Heart right ventricle (tissue), 16 donors: ENCODE results near the gene SPTLC2. TPM values are rescaled to one million over a fixed set of nuclear protein-coding genes. Genes with fewer than 3 reads are reported as not detected.

Experiments used
- ATAC-seq, 8 donors: fragments of 200-7000 bp; cut with Tn5 transposase; one replicate each; pipeline ENCODE4 v1.9.1; 2020; ENCODE audit warnings: mild to moderate bottlenecking in 8 of 8, moderate library complexity in 8 of 8, moderate number of reproducible peaks in 1 of 8
- DNase-seq, 2 donors: peaks; one replicate each; pipeline ENCODE4 v3.0.0-alpha.2; 2020
- H3K27ac ChIP-seq, 10 donors: fragments of 200-600 bp; sonication (generic) in 2 of 10; one replicate each; pipeline versions ENCODE4 v1.5.0 to v1.8.0; 2020 to 2022; ENCODE audit warnings: mild to moderate bottlenecking in 3 of 10
- H3K27me3 ChIP-seq, 7 donors: fragments of 200-600 bp; one replicate each; pipeline ENCODE4 v1.8.0; 2021 to 2022; ENCODE audit warnings: mild to moderate bottlenecking in 2 of 7
- H3K36me3 ChIP-seq, 9 donors: fragments of 200-600 bp; sonication (generic) in 1 of 9; one replicate each; pipeline versions ENCODE4 v1.5.0 to v1.8.0; 2020 to 2022; ENCODE audit warnings: mild to moderate bottlenecking in 2 of 9
- H3K4me1 ChIP-seq, 9 donors: fragments of 200-600 bp; sonication (generic) in 1 of 9; one replicate each; pipeline versions ENCODE4 v1.5.0 to v1.8.0; 2020 to 2022; ENCODE audit warnings: mild to moderate bottlenecking in 4 of 9
- H3K4me3 ChIP-seq, 10 donors: fragments of 200-600 bp; sonication (generic) in 2 of 10; one replicate each; pipeline versions ENCODE4 v1.5.0 to v1.8.0; 2020 to 2022; ENCODE audit warnings: mild to moderate bottlenecking in 7 of 10, moderate library complexity in 2 of 10
- H3K9me3 ChIP-seq, 11 donors: fragments of 200-600 bp in 10 of 11; sonication (generic) in 2 of 11; one replicate each; pipeline versions ENCODE4 v1.5.0 to v1.8.0; 2013 to 2022; ENCODE audit warnings: mild to moderate bottlenecking in 2 of 11, control low read depth in 1 of 11, moderate library complexity in 1 of 11
- WGBS, 2 donors: extraction: QIAGEN DNeasy Blood & Tissue Kit; methylation state at CpG; one replicate each; pipeline ENCODE4 v1.1.7; 2013; ENCODE audit warnings: inconsistent platforms in 1 of 2; 5-methylcytosine and 5-hydroxymethylcytosine counted together
- intact Hi-C, 10 donors: fragments of 100-400 bp; cut with DNase I; formaldehyde crosslinking; loops; one replicate each; pipeline versions ENCODE4 v1.11.1 to v1.14.2; 2022
- polyA plus RNA-seq, 2 donors: library from polyadenylated mRNA; stranded (reverse); fragments of 200-250 nt; gene quantifications; one replicate each; pipeline ENCODE4 v1.2.3, GENCODE V29; 2013
- total RNA-seq, 10 donors: library from RNA; stranded (reverse); fragmentation: NEBNext Ultra II Directional in 3 of 10; extraction: Animal tissue kit (Norgen Biotek cat#: 25700) in 3 of 10; gene quantifications; one replicate each; pipeline versions ENCODE4 v1.2.1 to v1.2.4, GENCODE V29; 2021 to 2023
- TF ChIP-seq, protein P1 (sequence below), 9 donors: fragments of 200-600 bp; sonication (generic) in 2 of 9; IDR thresholded peaks; one replicate each; pipeline versions ENCODE4 v1.5.0 to v1.8.0; 2021 to 2022; ENCODE audit warnings: antibody characterized with exemption in 9 of 9, mild to moderate bottlenecking in 5 of 9, moderate library complexity in 1 of 9
- donor health status: Arrhythmogenic right ventricular cardiomyopathy.
- donor health status: ischemic (EF 13 %, LVEDD 7.1; RV severe dilation, severe dysfunction).
- donor health status: healthy with polysubstance abuse.
- donor health status: DM: no; HTN: yes; CAD: no.
- donor health status: DM: no; HTN: no; CAD: no.
- donor health status: ischemic (EF 25% LVEDD 6.9; RV normal size, moderate dysfunction).
- donor health status: ischemic (EF 25% LVEDD 5.7; RV mildly dilated, moderate dysfunction).
- donor health status: healthy.
- donor health status: DM: yes; HTN: yes; CAD: no.
- donor health status: Ischemic cardiomyopathy.
- donor health status: ischemic (EF 35%, LVEDD 5.7; RV mildly dilated, moderate dysfunction).
- donor health status: nonischemic (EF 11% LVEDD 7.7; RV severe dilation, severe dysfunction).
- donor health status: DM: yes; HTN: yes; CAD: no.
- donor health status: PGD.
- donor health status: ischemic (EF 29% LVEDD 5.4; RV normal size, mild dysfunction).
- donor health status: nonischemic (EF 23%, LVEDD 6.1; RV moderate dilation, normal function).

SPTLC2 gene
- total and polyA plus RNA-seq, 12 donors = 4.7 to 23.5 (median 12.7) TPM

- peaks cover 0 to 76% (median 25%) of the 10 kb centered on the region in 9 donors for H3K4me1 ChIP-seq
- H3K36me3 ChIP-seq = no peaks in the 10 kb centered on the region
- no peaks in the 10 kb centered on the region for H3K9me3 ChIP-seq
These were observed 6.5 kb downstream of the SPTLC2 start for GRCh38 chr14:77609922-77610321.

GRCh38 chr14:77607741-77608302 is 8.6 kb downstream of the SPTLC2 start:
- H3K4me1 ChIP-seq = peaks cover 0 to 72% (median 34%) of the 10 kb centered on the region in 9 donors
- peak overlapping the region in 4 of 10 donors; percentile 3 to 64 (median 14) for H3K27ac ChIP-seq
- 52 to 54% methylated on average over 9 of the region's 9 CpGs for WGBS, 2 donors
- intact Hi-C loops = loop anchor here in 1 of 10 donors (10.0 kb wide), 1 partner anchor 53 kb away; no protein-coding TSS in a partner anchor
- ATAC-seq = peak in 7 of 8 donors; percentile 53 to 81 (median 65)
- DNase-seq = peak in 1 of 2 donors; percentile 13
- TF ChIP-seq, protein P1, sequence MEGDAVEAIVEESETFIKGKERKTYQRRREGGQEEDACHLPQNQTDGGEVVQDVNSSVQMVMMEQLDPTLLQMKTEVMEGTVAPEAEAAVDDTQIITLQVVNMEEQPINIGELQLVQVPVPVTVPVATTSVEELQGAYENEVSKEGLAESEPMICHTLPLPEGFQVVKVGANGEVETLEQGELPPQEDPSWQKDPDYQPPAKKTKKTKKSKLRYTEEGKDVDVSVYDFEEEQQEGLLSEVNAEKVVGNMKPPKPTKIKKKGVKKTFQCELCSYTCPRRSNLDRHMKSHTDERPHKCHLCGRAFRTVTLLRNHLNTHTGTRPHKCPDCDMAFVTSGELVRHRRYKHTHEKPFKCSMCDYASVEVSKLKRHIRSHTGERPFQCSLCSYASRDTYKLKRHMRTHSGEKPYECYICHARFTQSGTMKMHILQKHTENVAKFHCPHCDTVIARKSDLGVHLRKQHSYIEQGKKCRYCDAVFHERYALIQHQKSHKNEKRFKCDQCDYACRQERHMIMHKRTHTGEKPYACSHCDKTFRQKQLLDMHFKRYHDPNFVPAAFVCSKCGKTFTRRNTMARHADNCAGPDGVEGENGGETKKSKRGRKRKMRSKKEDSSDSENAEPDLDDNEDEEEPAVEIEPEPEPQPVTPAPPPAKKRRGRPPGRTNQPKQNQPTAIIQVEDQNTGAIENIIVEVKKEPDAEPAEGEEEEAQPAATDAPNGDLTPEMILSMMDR (IDR thresholded peaks at IDR 0.05) = no peak
- H3K36me3 ChIP-seq = no peaks in the 10 kb centered on the region
- H3K4me3 ChIP-seq = no peak overlapping the region
- H3K27me3 ChIP-seq = no peaks in the 10 kb centered on the region
- H3K9me3 ChIP-seq = no peaks in the 10 kb centered on the region

More at GRCh38 chr14:77609922-77610321, 6.5 kb downstream of the SPTLC2 start:
- Histone ChIP-seq H3K4me3 (no peak overlapping the region), H3K27me3 (no peaks in the 10 kb centered on the region), H3K27ac (no peak overlapping the region)
- ATAC-seq = no peak
- 97 to 98% methylated on average over 3 of the region's 3 CpGs for WGBS, 2 donors
- intact Hi-C loops = loop anchor here in 3 of 10 donors (10.0 kb wide), 2 partner anchors 55 to 155 kb away; partner anchors contain the start of genes AHSA1 (in 2 of the 3) and VIPAS39 (in 2 of the 3)
- TF ChIP-seq, protein P1 (IDR thresholded peaks at IDR 0.05) = no peak
- no peak for DNase-seq

- no peak for ATAC-seq
- Histone ChIP-seq H3K9me3 (no peaks in the 10 kb centered on the region), H3K27ac (peak overlapping the region in 1 of 10 donors; percentile 12), H3K36me3 (no peaks in the 10 kb centered on the region), H3K4me3 (no peak overlapping the region), H3K27me3 (no peaks in the 10 kb centered on the region), H3K4me1 (peaks cover 0 to 67% (median 34%) of the 10 kb centered on the region in 9 donors)
- WGBS, 2 donors = 43 to 47% methylated on average over 3 of the region's 3 CpGs
- DNase-seq = no peak
- TF ChIP-seq, protein P1 (IDR thresholded peaks at IDR 0.05) = no peak
- intact Hi-C loops = loop anchor here in 1 of 10 donors (10.0 kb wide), 1 partner anchor 51 kb away; no protein-coding TSS in a partner anchor
These were observed 11.0 kb downstream of the SPTLC2 start for GRCh38 chr14:77605392-77605972.

DNA sequence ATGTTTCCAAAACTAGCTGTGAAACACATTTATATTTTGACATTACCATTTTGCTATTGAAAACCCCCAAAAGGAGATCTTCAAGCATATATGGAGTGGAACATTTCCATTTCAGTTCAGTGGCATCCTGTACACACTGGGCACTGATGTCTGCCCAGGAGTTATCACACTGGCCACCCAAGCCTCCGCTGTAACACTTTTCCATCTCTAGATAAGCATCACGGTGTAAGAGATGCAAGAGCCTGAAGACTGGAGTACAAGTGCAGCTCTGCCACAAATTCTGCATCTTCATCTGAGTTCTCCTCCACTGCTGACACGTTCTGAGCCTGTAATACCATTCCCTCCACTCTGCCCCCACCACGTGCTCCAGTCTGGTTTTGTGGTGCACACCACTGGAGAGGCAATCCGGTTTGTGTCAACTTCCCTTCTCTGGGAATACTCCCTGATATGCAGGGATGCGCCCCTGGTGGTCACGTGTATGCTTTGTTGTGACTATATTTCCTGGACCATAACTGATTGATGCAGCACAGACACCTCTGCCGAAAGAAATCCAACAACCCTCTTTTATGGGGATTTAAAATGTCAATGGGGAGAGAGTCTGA is 12.7 kb downstream of the SPTLC2 start:
- DNase-seq = no peak
- no peaks in the 10 kb centered on the region for H3K27me3 ChIP-seq
- no peaks in the 10 kb centered on the region for H3K36me3 ChIP-seq
- no peak overlapping the region for H3K4me3 ChIP-seq
- H3K4me1 ChIP-seq = peaks cover 4 to 75% (median 51%) of the 10 kb centered on the region in 9 donors
- TF ChIP-seq, protein P1 (IDR thresholded peaks at IDR 0.05) = peak in 5 of 9 donors; percentile 5 to 31 (median 18)
- ATAC-seq = peak in 6 of 8 donors; percentile 38 to 75 (median 54)
- no peaks in the 10 kb centered on the region for H3K9me3 ChIP-seq
- H3K27ac ChIP-seq = no peak overlapping the region
- intact Hi-C loops = loop anchor here in 1 of 10 donors (10.0 kb wide), 1 partner anchor 49 kb away; no protein-coding TSS in a partner anchor
- WGBS, 2 donors = 42% methylated on average over 8 of the region's 8 CpGs
